GM12878 (cell line): ENCODE measurements around the gene CLDN12. TPM values are rescaled to one million over a fixed set of nuclear protein-coding genes. Genes with fewer than 3 reads are reported as not detected.

Experiments
- ATAC-seq: fragments of 200-7000 bp; cut with Tn5 transposase; 3 replicates; pipeline ENCODE4 v1.9.1; 2020; ENCODE audit warnings: mild to moderate bottlenecking, moderate library complexity
- BruUV-seq: library from RNA; stranded (reverse); fragments of 400-500 nt; replicated peaks from 2 replicates; lab custom pipeline; 2021; lab: Mats Ljungman, UMichigan
- CTCF ChIA-PET: fragments of 300-600 bp; sonication (Branson Sonifier 250); formaldehyde crosslinking; extraction: SDS; loops from one replicate; lab custom pipeline; 2021; ENCODE audit warnings: inconsistent platforms; lab: Yijun Ruan, JAX
- POLR2A ChIA-PET: fragments of 350-600 bp; formaldehyde crosslinking; extraction: SDS; loops from one replicate; lab custom pipeline; 2021; ENCODE audit warnings: inconsistent platforms; lab: Charles Lee
- RAD21 ChIA-PET: fragments of 300-600 bp; sonication (Branson Sonifier 250); formaldehyde crosslinking; loops from one replicate; lab custom pipeline; 2023; ENCODE audit warnings: antibody characterized with exemption; ENCODE audit not compliant: unreplicated experiment; lab: Charles Lee
- SMC1A ChIA-PET: fragments of 300-600 bp; sonication (Branson Sonifier 250); formaldehyde crosslinking; loops from one replicate; lab custom pipeline; 2023; ENCODE audit not compliant: unreplicated experiment, uncharacterized antibody; lab: Charles Lee
- DNase-seq: peaks from one replicate; pipeline ENCODE4 v3.0.0-alpha.2; 2011; ENCODE audit warnings: low read depth, low spot score
- FAIRE-seq: peaks from 3 replicates; lab custom pipeline; 2011; peaks lifted over from hg19 to GRCh38; lab: Jason Lieb, UNC
- H2AFZ ChIP-seq: 2 replicates; pipeline ENCODE4 v1.6.0; 2011; ENCODE audit warnings: low read depth, low read length, control low read depth; ENCODE audit not compliant: control insufficient read depth
- H3K27ac ChIP-seq: 2 replicates; pipeline ENCODE4 v1.5.1; 2011; ENCODE audit warnings: control low read depth; ENCODE audit not compliant: control insufficient read depth, insufficient read depth
- H3K27me3 ChIP-seq, 2 experiments: replicated peaks in 1 of 2; 2 replicates each; pipeline versions ENCODE4 v1.6.0 to v1.6.1; 2011; ENCODE audit warnings: low read length in 1 of 2; ENCODE audit not compliant: control insufficient read depth in 2 of 2, insufficient read depth in 2 of 2
- H3K36me3 ChIP-seq, 2 experiments: 2 replicates each; pipeline ENCODE4 v1.5.1; 2011; ENCODE audit warnings: low read length in 1 of 2; ENCODE audit not compliant: control insufficient read depth in 2 of 2, insufficient read depth in 2 of 2
- H3K4me1 ChIP-seq: 2 replicates; pipeline ENCODE4 v1.6.1; 2011; ENCODE audit warnings: mild to moderate bottlenecking, low read length, moderate library complexity, mixed read lengths; ENCODE audit not compliant: control insufficient read depth, insufficient read depth
- H3K4me2 ChIP-seq: 2 replicates; pipeline ENCODE4 v1.6.0; 2011; ENCODE audit warnings: control low read depth; ENCODE audit not compliant: control insufficient read depth, insufficient read depth
- H3K4me3 ChIP-seq: fragments of 200-600 bp; sonication (generic); 2 replicates; pipeline ENCODE4 v1.5.1; 2016
- H3K79me2 ChIP-seq: 2 replicates; pipeline ENCODE4 v1.6.0; 2011; ENCODE audit warnings: low read length; ENCODE audit not compliant: control insufficient read depth, insufficient read depth
- H3K9ac ChIP-seq: 2 replicates; pipeline ENCODE4 v1.8.0; 2011; ENCODE audit warnings: low read length, control low read depth, mixed read lengths; ENCODE audit not compliant: control insufficient read depth, insufficient read depth
- H3K9me3 ChIP-seq: replicated peaks from 3 replicates; pipeline ENCODE4 v1.5.1; 2011; ENCODE audit warnings: mild to moderate bottlenecking, low read length; ENCODE audit not compliant: control insufficient read depth, insufficient read depth
- H4K20me1 ChIP-seq: 2 replicates; pipeline ENCODE4 v1.6.0; 2011; ENCODE audit not compliant: control insufficient read depth, insufficient read depth
- ATF2 ChIP-seq: IDR thresholded peaks from 2 replicates; pipeline ENCODE4 v1.6.1; 2012; ENCODE audit warnings: low read length, inconsistent platforms
- CTCF ChIP-seq, 3 experiments: IDR thresholded peaks in 2 of 3; conservative IDR thresholded peaks in 1 of 3; 2 replicates each; pipeline ENCODE4 v1.5.1; 2011; ENCODE audit warnings: low read depth in 3 of 3, low read length in 3 of 3, mild to moderate bottlenecking in 3 of 3, control low read depth in 2 of 3, moderate library complexity in 2 of 3, inconsistent platforms in 1 of 3, mixed read lengths in 1 of 3; ENCODE audit not compliant: control insufficient read depth in 2 of 3, insufficient read depth in 1 of 3; ENCODE audit errors: extremely low read depth in 1 of 3
- MEF2A ChIP-seq: IDR thresholded peaks from 2 replicates; pipeline ENCODE4 v1.6.1; 2011; ENCODE audit warnings: low read depth, mild to moderate bottlenecking, low read length, moderate library complexity; ENCODE audit not compliant: insufficient read depth
- MEF2B ChIP-seq: fragments of 450-650 bp; IDR thresholded peaks from 2 replicates; pipeline ENCODE4 v1.6.1; 2018; ENCODE audit warnings: mild to moderate bottlenecking, moderate library complexity; ENCODE audit not compliant: partially characterized antibody, poor library complexity, severe bottlenecking
- MTA2 ChIP-seq: fragments of 450-650 bp; IDR thresholded peaks from 2 replicates; pipeline ENCODE4 v1.6.1; 2016; ENCODE audit warnings: low read depth, mild to moderate bottlenecking, moderate library complexity
- PBX3 ChIP-seq: IDR thresholded peaks from 2 replicates; pipeline ENCODE4 v1.6.1; 2011; ENCODE audit warnings: mild to moderate bottlenecking, low read depth, low read length, moderate library complexity; ENCODE audit not compliant: insufficient replicate concordance
- SREBF2 ChIP-seq: IDR thresholded peaks from 2 replicates; pipeline ENCODE4 v1.6.1; 2012; ENCODE audit warnings: mild to moderate bottlenecking, low read length
- WGBS: methylation state at CpG from one replicate; pipeline ENCODE4 v1.1.6; 2016; ENCODE audit warnings: low lambda C conversion rate; ENCODE audit not compliant: insufficient replicate concordance, insufficient coverage; ENCODE audit errors: missing lambda C conversion rate; 5-methylcytosine and 5-hydroxymethylcytosine counted together
- in situ Hi-C: fragments of 300-500 bp; cut with MboI; formaldehyde crosslinking; loops from 9 replicates; pipeline ENCODE4 v1.14.3; 2018; ENCODE audit warnings: mixed read lengths
- intact Hi-C: fragments of 100-400 bp; cut with micrococcal nuclease; formaldehyde crosslinking; loops from one replicate; pipeline ENCODE4 v1.14.2; 2022; ENCODE audit not compliant: unreplicated experiment
- polyA plus RNA-seq, 11 experiments: library from polyadenylated mRNA; depleted of rRNA in 4 of 11; unstranded in 6 of 11; stranded (reverse) in 5 of 11; fragments of >200 nt; fragmentation: Nextera tagmentation in 4 of 11; fragmentation: Illumina TruSeq in 1 of 11; extraction: Ambion mirVana in 4 of 11; extraction: Trizol in 1 of 11; gene quantifications; 1 replicate in 1 of 11; 2 replicates in 10 of 11; pipeline versions ENCODE4 v1.2.1 to v1.2.3, GENCODE V29; 2011 to 2016; ENCODE audit warnings: inconsistent platforms in 2 of 11, missing spikeins in 2 of 11, low read depth in 1 of 11
- total RNA-seq, 4 experiments: library from RNA; depleted of rRNA in 3 of 4; stranded (reverse); fragments of >200 nt in 3 of 4; fragmentation: Illumina TruSeq in 1 of 4; extraction: Trizol in 1 of 4; gene quantifications; 2 replicates each; pipeline versions ENCODE4 v1.2.1 to v1.2.3, GENCODE V29; 2013 to 2021
- TF ChIP-seq, protein P1 (sequence below): fragments of 450-650 bp; IDR thresholded peaks from 2 replicates; pipeline ENCODE4 v1.6.1; 2017; ENCODE audit warnings: antibody characterized with exemption, mild to moderate bottlenecking, moderate library complexity

The CLDN12 gene
- total and polyA plus RNA-seq, 10 of the 15 experiments (the other 5 are each of a cell fraction or from before 2014, with no cell fraction given) = 3.1 to 41.1 (median 6.8) TPM

GRCh38 chr7:90407484-90407821, 4.2 kb downstream of the CLDN12 start:
- Histone ChIP-seq H3K4me3 (no peak overlapping the region), H4K20me1 (no peaks in the 10 kb centered on the region), H3K27me3 (no peaks in the 10 kb centered on the region), H3K4me1 (no peaks in the 10 kb centered on the region), H3K79me2 (peaks cover 6% of the 10 kb centered on the region), H3K36me3 (no peaks in the 10 kb centered on the region), H2AFZ (no peak overlapping the region), H3K9ac (no peak overlapping the region), H3K4me2 (no peak overlapping the region), H3K27ac (no peak overlapping the region), H3K9me3 (no peaks in the 10 kb centered on the region)
- intact Hi-C loops (no loop called here), in situ Hi-C loops (no loop called here)
- FAIRE-seq (no peak), DNase-seq (no peak), ATAC-seq (no peak)
- ChIA-PET CTCF (interaction anchor here (1.4 kb wide), 1 partner anchor 68 kb away, joined by 3 read pairs; no protein-coding TSS in a partner anchor), RAD21 (no interaction called here), POLR2A (no interaction called here), SMC1A (interaction anchor here (1.4 kb wide), 1 partner anchor 12 kb away, joined by 6 read pairs; no protein-coding TSS in a partner anchor)
- WGBS = 100% methylated on average over 1 of the region's 1 CpG
- no peak for TF ChIP-seq MTA2
- no peak for TF ChIP-seq ATF2
- no peak for TF ChIP-seq CTCF (IDR thresholded peaks at IDR 0.05 in 2 of 3, conservative IDR thresholded peaks at IDR 0.05 in 1 of 3; ENCODE audit: control insufficient read depth in 2 of 3, extremely low read depth in 1 of 3, insufficient read depth in 1 of 3, low read depth in 3 of 3, low read length in 3 of 3)
- TF ChIP-seq SREBF2 = no peak
- TF ChIP-seq MEF2B = no peak
- TF ChIP-seq, protein P1, sequence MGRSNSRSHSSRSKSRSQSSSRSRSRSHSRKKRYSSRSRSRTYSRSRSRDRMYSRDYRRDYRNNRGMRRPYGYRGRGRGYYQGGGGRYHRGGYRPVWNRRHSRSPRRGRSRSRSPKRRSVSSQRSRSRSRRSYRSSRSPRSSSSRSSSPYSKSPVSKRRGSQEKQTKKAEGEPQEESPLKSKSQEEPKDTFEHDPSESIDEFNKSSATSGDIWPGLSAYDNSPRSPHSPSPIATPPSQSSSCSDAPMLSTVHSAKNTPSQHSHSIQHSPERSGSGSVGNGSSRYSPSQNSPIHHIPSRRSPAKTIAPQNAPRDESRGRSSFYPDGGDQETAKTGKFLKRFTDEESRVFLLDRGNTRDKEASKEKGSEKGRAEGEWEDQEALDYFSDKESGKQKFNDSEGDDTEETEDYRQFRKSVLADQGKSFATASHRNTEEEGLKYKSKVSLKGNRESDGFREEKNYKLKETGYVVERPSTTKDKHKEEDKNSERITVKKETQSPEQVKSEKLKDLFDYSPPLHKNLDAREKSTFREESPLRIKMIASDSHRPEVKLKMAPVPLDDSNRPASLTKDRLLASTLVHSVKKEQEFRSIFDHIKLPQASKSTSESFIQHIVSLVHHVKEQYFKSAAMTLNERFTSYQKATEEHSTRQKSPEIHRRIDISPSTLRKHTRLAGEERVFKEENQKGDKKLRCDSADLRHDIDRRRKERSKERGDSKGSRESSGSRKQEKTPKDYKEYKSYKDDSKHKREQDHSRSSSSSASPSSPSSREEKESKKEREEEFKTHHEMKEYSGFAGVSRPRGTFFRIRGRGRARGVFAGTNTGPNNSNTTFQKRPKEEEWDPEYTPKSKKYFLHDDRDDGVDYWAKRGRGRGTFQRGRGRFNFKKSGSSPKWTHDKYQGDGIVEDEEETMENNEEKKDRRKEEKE = no peak
- no peak for TF ChIP-seq MEF2A
- no peak for TF ChIP-seq PBX3
- BruUV-seq = no TSS peak
